Fibroblast of mammary gland (primary cell): ENCODE results near the gene BTRC.

Experiments used
- DNase-seq: peaks from one replicate; pipeline ENCODE4 v3.0.0-alpha.2; 2010; ENCODE audit warnings: low read depth
- H3K4me3 ChIP-seq: 2 replicates; pipeline ENCODE4 v1.5.1; 2011; ENCODE audit warnings: low read depth, mild to moderate bottlenecking, low read length, moderate library complexity; ENCODE audit not compliant: control insufficient read depth
- CTCF ChIP-seq: conservative IDR thresholded peaks from 2 replicates; pipeline ENCODE4 v1.5.1; 2011; ENCODE audit warnings: low read depth, low read length, inconsistent platforms; ENCODE audit not compliant: control insufficient read depth, insufficient read depth

Gene BTRC

GRCh38 chr10:101425535-101425934 is 71.6 kb downstream of the BTRC start:
- DNase-seq: no peak
- no peak overlapping the region for H3K4me3 ChIP-seq
- no peak for TF ChIP-seq CTCF

GRCh38 chr10:101428036-101428435 is 74.1 kb downstream of the BTRC start:
- DNase-seq: no peak
- no peak for TF ChIP-seq CTCF
- H3K4me3 ChIP-seq: no peak overlapping the region

GRCh38 chr10:101429423-101429822 is 75.5 kb downstream of the BTRC start:
- TF ChIP-seq CTCF: no peak
- no peak for DNase-seq
- H3K4me3 ChIP-seq: no peak overlapping the region

- TF ChIP-seq CTCF: no peak
- no peak overlapping the region for H3K4me3 ChIP-seq
- DNase-seq: no peak
These were observed 82.3 kb downstream of the BTRC start for GRCh38 chr10:101436302-101436701.

- DNase-seq: no peak
- TF ChIP-seq CTCF: no peak
- H3K4me3 ChIP-seq: no peak overlapping the region
These were observed 85.0 kb downstream of the BTRC start for GRCh38 chr10:101438881-101439391.

GRCh38 chr10:101441541-101442455 is 87.8 kb downstream of the BTRC start:
- peak; percentile 77 for DNase-seq
- H3K4me3 ChIP-seq: no peak overlapping the region

More at GRCh38 chr10:101441541-101442455, 87.8 kb downstream of the BTRC start:
- peak; percentile 70 for TF ChIP-seq CTCF
